Uterus (tissue), 4 donors: ENCODE measurements around the gene CELF6. TPM values are rescaled to one million over a fixed set of nuclear protein-coding genes. Genes with fewer than 3 reads are reported as not detected.

Experiments
- DNase-seq, 2 donors: peaks; one replicate each; pipeline ENCODE4 v3.0.0-alpha.2; 2019 to 2020
- H3K27ac ChIP-seq, 2 donors: fragments of 200-600 bp; sonication (generic); 1 replicate in 1 of 2; 2 replicates in 1 of 2; pipeline ENCODE4 v1.5.1; 2016 to 2018
- H3K27me3 ChIP-seq, 2 donors: fragments of 200-600 bp; sonication (generic); one replicate each; pipeline ENCODE4 v1.5.1; 2018 to 2019; ENCODE audit warnings: control low read depth in 1 of 2
- H3K36me3 ChIP-seq, 2 donors: fragments of 200-600 bp; sonication (generic); one replicate each; pipeline ENCODE4 v1.5.1; 2019; ENCODE audit warnings: control low read depth in 1 of 2
- H3K4me1 ChIP-seq, 2 donors: fragments of 200-600 bp; sonication (generic); one replicate each; pipeline ENCODE4 v1.5.1; 2018 to 2019; ENCODE audit warnings: control low read depth in 1 of 2
- H3K4me3 ChIP-seq, 2 donors: fragments of 200-600 bp; sonication (generic); 1 replicate in 1 of 2; 2 replicates in 1 of 2; pipeline ENCODE4 v1.5.1; 2018 to 2019; ENCODE audit warnings: mild to moderate bottlenecking in 1 of 2
- H3K9me3 ChIP-seq, 2 donors: fragments of 200-600 bp; sonication (generic); one replicate each; pipeline ENCODE4 v1.5.1; 2019; ENCODE audit warnings: control low read depth in 1 of 2
- CTCF ChIP-seq, 4 experiments: fragments of 200-600 bp in 2 of 4; fragments of 450-650 bp in 2 of 4; sonication (generic) in 2 of 4; IDR thresholded peaks; one replicate each; pipeline ENCODE4 v1.5.1; 2016 to 2019; ENCODE audit warnings: antibody characterized with exemption in 4 of 4, mild to moderate bottlenecking in 2 of 4, moderate library complexity in 1 of 4
- POLR2A ChIP-seq, 2 donors: fragments of 450-650 bp; IDR thresholded peaks; one replicate each; pipeline ENCODE4 v1.6.1; 2016; ENCODE audit warnings: antibody characterized with exemption in 2 of 2, mild to moderate bottlenecking in 1 of 2, moderate library complexity in 1 of 2
- intact Hi-C: fragments of 100-400 bp; cut with DNase I; formaldehyde crosslinking; loops from one replicate; pipeline ENCODE4 v1.15.1; 2023; ENCODE audit warnings: low total_unique reads
- total RNA-seq, 4 donors: library from RNA; depleted of rRNA in 3 of 4; stranded (reverse); fragments of >200 nt in 3 of 4; gene quantifications; one replicate each; pipeline versions ENCODE4 v1.1.0 to v1.2.4, GENCODE V29; 2014 to 2023
- donor health status: DM: yes; HTN: yes; CAD: no.

CELF6 gene
- total RNA-seq, 4 donors from 2014 or later = 1.9 to 12.3 (median 5.6) TPM

GRCh38 chr15:72302955-72303354, 17.0 kb downstream of the CELF6 start:
- Histone ChIP-seq H3K4me3 (no peak overlapping the region), H3K4me1 (no peaks in the 10 kb centered on the region), H3K27me3 (no peaks in the 10 kb centered on the region), H3K9me3 (no peaks in the 10 kb centered on the region), H3K27ac (no peak overlapping the region), H3K36me3 (no peaks in the 10 kb centered on the region)
- intact Hi-C loops = no loop called here
- TF ChIP-seq CTCF (IDR thresholded peaks at IDR 0.05) (no peak), POLR2A (IDR thresholded peaks at IDR 0.05) (no peak)
- no peak for DNase-seq

- Histone ChIP-seq H3K27ac (no peak overlapping the region), H3K36me3 (no peaks in the 10 kb centered on the region), H3K9me3 (no peaks in the 10 kb centered on the region), H3K4me3 (no peak overlapping the region), H3K4me1 (no peaks in the 10 kb centered on the region), H3K27me3 (no peaks in the 10 kb centered on the region)
- TF ChIP-seq CTCF (IDR thresholded peaks at IDR 0.05) (no peak), POLR2A (IDR thresholded peaks at IDR 0.05) (no peak)
- intact Hi-C loops = no loop called here
- DNase-seq = no peak
Measured at GRCh38 chr15:72289597-72290325, 30.2 kb downstream of the CELF6 start.

- intact Hi-C loops = no loop called here
Measured at GRCh38 chr15:72288796-72289596, 31.0 kb downstream of the CELF6 start.

GRCh38 chr15:72285927-72286516, 33.9 kb downstream of the CELF6 start:
- H3K9me3 ChIP-seq = no peaks in the 10 kb centered on the region
- TF ChIP-seq POLR2A (IDR thresholded peaks at IDR 0.05) = no peak
- TF ChIP-seq CTCF (IDR thresholded peaks at IDR 0.05) = peak; percentile 16 to 42 (median 27)
- no peak for DNase-seq
- H3K27me3 ChIP-seq = no peaks in the 10 kb centered on the region
- H3K4me3 ChIP-seq = no peak overlapping the region
- intact Hi-C loops = no loop called here
- no peak overlapping the region for H3K27ac ChIP-seq
- H3K4me1 ChIP-seq = no peaks in the 10 kb centered on the region
- no peaks in the 10 kb centered on the region for H3K36me3 ChIP-seq

More at GRCh38 chr15:72288796-72289596, 31.0 kb downstream of the CELF6 start:
- Histone ChIP-seq H3K9me3 (no peaks in the 10 kb centered on the region), H3K27ac (no peak overlapping the region), H3K27me3 (no peaks in the 10 kb centered on the region), H3K4me1 (no peaks in the 10 kb centered on the region), H3K4me3 (no peak overlapping the region), H3K36me3 (no peaks in the 10 kb centered on the region)
- DNase-seq = no peak
- no peak for TF ChIP-seq CTCF (IDR thresholded peaks at IDR 0.05)
- no peak for TF ChIP-seq POLR2A (IDR thresholded peaks at IDR 0.05)

- no peaks in the 10 kb centered on the region for H3K27me3 ChIP-seq
- intact Hi-C loops = no loop called here
- H3K9me3 ChIP-seq = no peaks in the 10 kb centered on the region
- H3K4me1 ChIP-seq = no peaks in the 10 kb centered on the region
- no peak for DNase-seq
- no peak overlapping the region for H3K27ac ChIP-seq
- TF ChIP-seq CTCF (IDR thresholded peaks at IDR 0.05) (no peak), POLR2A (IDR thresholded peaks at IDR 0.05) (no peak)
- H3K36me3 ChIP-seq = no peaks in the 10 kb centered on the region
- no peak overlapping the region for H3K4me3 ChIP-seq
Measured at GRCh38 chr15:72285402-72285801, 34.6 kb downstream of the CELF6 start.
